ENCODE results near the gene SMC1B.
A peak's percentile ranks its signal among the peaks of the same experiment; 100 is the strongest.
"Not testable (repeated sequence)": the region's sequence is repeated elsewhere in the genome, so short reads cannot be mapped to it uniquely, and the experiment has no call there.

Gene SMC1B

DNA sequence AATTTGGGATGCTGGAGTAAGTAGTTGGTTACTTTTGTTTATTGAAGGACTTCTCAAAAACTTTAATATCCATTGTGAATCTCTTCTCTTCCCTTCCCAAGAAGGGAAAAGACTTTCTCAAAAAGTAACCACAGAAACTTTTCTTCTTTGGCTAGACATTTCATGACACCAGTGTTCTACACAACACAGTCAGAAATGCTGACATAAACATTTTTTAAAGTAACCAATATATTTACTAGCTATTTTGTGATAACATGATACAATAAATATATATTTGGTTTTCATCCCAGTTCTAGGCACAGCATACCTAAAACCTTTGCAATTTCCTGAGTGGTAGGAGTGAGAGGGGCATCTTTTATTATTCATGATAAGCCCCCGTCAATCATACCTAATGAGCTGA, 55.9 kb downstream of the SMC1B start:
- in situ Hi-C loops (cut with HindIII; ENCODE audit: low sequenced_read_pairs) = no loop called here
- no peak overlapping the region for H3K4me3 ChIP-seq (ENCODE audit: low read depth, low read length)
- TF ChIP-seq, protein P1, sequence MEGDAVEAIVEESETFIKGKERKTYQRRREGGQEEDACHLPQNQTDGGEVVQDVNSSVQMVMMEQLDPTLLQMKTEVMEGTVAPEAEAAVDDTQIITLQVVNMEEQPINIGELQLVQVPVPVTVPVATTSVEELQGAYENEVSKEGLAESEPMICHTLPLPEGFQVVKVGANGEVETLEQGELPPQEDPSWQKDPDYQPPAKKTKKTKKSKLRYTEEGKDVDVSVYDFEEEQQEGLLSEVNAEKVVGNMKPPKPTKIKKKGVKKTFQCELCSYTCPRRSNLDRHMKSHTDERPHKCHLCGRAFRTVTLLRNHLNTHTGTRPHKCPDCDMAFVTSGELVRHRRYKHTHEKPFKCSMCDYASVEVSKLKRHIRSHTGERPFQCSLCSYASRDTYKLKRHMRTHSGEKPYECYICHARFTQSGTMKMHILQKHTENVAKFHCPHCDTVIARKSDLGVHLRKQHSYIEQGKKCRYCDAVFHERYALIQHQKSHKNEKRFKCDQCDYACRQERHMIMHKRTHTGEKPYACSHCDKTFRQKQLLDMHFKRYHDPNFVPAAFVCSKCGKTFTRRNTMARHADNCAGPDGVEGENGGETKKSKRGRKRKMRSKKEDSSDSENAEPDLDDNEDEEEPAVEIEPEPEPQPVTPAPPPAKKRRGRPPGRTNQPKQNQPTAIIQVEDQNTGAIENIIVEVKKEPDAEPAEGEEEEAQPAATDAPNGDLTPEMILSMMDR (IDR thresholded peaks at IDR 0.05; ENCODE audit: low read depth, low read length, missing control alignments) = no peak
- DNase-seq (ENCODE audit: low read depth) = no peak

DNA sequence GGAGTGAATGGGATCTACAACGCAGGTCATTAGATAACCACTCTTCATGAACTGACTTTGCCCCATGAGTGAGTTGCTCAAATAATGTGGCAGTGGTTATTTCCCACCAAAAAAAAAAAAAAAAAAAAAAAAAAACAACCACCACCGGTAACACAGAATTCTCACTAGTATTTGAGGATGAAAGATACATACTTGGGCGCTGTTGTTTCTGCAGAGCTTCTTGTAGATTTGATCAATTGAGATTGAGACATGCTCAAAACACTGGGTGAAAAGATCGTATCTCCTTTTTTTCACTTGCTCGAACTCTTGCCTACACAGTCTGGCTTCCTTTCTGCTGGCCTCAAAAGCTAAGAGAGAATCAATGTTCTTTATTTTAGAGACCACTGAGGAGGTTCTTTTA, 59.6 kb downstream of the SMC1B start:
- no peak for DNase-seq (ENCODE audit: low read depth)
- in situ Hi-C loops (cut with HindIII; ENCODE audit: low sequenced_read_pairs) = no loop called here
- TF ChIP-seq, protein P1 (IDR thresholded peaks at IDR 0.05; ENCODE audit: low read depth, low read length, missing control alignments) = no peak
- H3K4me3 ChIP-seq (ENCODE audit: low read depth, low read length) = no peak overlapping the region

DNA sequence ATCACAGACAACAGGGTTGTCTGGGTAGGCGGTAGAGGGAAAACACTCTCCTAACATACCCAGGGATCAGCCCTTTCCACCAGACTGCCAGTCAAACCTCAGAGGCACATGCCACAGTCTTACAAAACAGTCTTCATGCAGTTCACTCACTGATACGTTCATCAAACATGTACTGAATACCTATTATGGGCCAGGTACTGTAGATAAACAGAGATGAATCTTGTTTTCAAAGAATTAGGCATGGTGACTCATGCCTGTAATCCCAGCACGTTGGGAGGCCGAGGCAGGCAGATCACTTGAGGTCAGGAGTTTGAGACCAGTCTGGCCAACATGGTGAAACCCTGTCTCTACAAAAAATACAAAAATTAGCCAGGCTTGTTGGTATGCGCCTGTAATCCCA, 60.6 kb downstream of the SMC1B start:
- DNase-seq (ENCODE audit: low read depth); H3K4me3 ChIP-seq (ENCODE audit: low read depth, low read length); in situ Hi-C loops (cut with HindIII; ENCODE audit: low sequenced_read_pairs): not testable (repeated sequence)

DNA sequence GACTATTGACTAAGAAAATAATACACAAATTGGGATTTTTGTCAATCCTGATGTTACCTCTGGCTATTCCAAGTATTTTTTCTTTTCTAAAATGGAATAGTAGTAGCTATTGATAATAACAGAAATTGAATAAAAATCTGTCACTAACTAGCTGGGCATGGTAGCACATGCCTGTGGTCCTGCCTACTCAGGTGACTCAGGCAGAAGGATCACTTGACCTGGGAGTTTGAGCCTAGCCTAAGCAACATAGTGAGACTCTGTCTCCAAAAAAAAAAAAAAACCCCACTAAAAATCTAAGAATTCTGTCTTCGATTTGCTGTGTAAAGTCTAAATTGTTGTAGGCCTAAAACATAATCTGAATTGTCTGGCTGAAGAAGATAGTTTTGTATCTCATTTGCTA, 61.4 kb downstream of the SMC1B start:
- no peak overlapping the region for H3K4me3 ChIP-seq (ENCODE audit: low read depth, low read length)
- DNase-seq (ENCODE audit: low read depth) = no peak
- TF ChIP-seq, protein P1 (IDR thresholded peaks at IDR 0.05; ENCODE audit: low read depth, low read length, missing control alignments) = no peak
- in situ Hi-C loops (cut with HindIII; ENCODE audit: low sequenced_read_pairs) = no loop called here

DNA sequence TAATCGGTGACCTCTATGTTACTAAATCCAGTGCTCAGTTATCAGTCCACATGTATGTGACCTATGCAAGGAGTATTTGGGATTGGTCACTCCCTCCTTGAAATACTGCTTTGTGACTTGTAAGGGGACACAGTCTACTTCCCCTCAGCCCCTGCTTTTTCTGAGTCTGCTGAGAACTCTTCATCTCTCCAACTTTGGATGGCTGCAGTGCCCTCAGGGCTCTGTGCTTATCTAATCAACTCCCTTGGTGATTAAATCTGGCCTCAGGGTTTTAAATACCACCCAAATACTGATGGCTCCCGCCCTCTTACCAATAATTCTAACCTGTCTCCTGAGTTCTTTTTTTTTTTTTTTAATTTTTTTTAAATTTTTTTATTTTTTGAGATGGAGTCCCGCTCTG, 63.5 kb downstream of the SMC1B start:
- in situ Hi-C loops (cut with HindIII; ENCODE audit: low sequenced_read_pairs) = no loop called here
- no peak overlapping the region for H3K4me3 ChIP-seq (ENCODE audit: low read depth, low read length)
- no peak for DNase-seq (ENCODE audit: low read depth)
- TF ChIP-seq, protein P1 (IDR thresholded peaks at IDR 0.05; ENCODE audit: low read depth, low read length, missing control alignments) = no peak

DNA sequence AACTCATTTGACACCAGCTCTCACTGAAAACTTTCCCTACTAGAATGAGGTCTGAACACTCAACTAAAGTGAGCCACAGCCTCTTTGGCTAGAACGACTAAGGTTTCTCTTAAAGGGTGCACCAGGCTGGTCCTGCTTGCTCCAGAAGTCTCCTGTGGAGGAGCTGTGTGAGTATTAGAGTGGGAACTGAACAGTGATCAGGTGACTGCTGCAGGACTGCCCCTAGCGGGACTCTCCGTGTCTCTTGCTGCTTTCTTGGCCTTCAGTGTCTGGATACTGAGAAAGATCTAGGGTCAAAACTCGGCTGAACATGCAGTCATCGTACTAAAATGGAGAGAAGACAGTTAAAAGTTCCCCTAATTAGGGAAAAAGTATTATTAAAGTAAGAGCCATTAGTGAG, 69.1 kb downstream of the SMC1B start:
- DNase-seq (ENCODE audit: low read depth) = no peak
- no peak overlapping the region for H3K4me3 ChIP-seq (ENCODE audit: low read depth, low read length)
- in situ Hi-C loops (cut with HindIII; ENCODE audit: low sequenced_read_pairs) = no loop called here
- TF ChIP-seq, protein P1 (IDR thresholded peaks at IDR 0.05; ENCODE audit: low read depth, low read length, missing control alignments) = peak; percentile 20

DNA sequence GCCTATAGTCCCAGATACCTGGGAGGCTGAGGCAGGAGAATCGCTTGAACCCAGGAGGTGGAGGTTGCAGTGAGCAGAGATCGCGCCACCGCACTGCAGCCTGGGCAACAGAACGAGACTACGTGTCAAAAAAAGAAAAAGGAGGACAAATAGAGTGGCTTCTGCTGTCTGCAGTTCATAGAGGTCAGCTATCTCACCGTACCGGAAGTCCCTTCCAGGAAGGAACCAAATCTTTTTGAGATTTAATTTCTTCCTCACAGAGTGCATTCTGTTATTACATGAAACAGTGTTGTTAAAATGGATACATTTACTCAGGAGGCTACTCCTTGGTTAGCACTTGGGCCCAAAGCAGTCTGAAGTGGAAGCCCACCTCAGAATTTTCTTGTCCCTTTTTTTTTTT, 70.3 kb downstream of the SMC1B start:
- TF ChIP-seq, protein P1 (IDR thresholded peaks at IDR 0.05; ENCODE audit: low read depth, low read length, missing control alignments) = no peak
- DNase-seq (ENCODE audit: low read depth) = no peak
- H3K4me3 ChIP-seq (ENCODE audit: low read depth, low read length) = no peak overlapping the region
- in situ Hi-C loops (cut with HindIII; ENCODE audit: low sequenced_read_pairs) = no loop called here

Data from astrocyte of the cerebellum (primary cell).